Neuronal stem cell (in vitro differentiated cells): ENCODE data around the gene PGD.

ENCODE experiments used
- DNase-seq: peaks from one replicate; pipeline ENCODE4 v3.0.0-alpha.2; 2013; ENCODE audit warnings: low spot score
- H2AFZ ChIP-seq: one replicate; pipeline ENCODE4 v1.6.1; 2013; ENCODE audit warnings: mild to moderate bottlenecking, low read length, inconsistent platforms
- H2AK5ac ChIP-seq: 2 replicates; pipeline ENCODE4 v1.6.1; 2013; ENCODE audit warnings: low read depth, mild to moderate bottlenecking, inconsistent platforms, low read length, moderate library complexity, mixed read lengths
- H2BK120ac ChIP-seq: 2 replicates; pipeline ENCODE4 v1.6.1; 2013; ENCODE audit warnings: low read depth, mild to moderate bottlenecking, inconsistent platforms, low read length, moderate library complexity, mixed read lengths
- H2BK12ac ChIP-seq: one replicate; pipeline ENCODE4 v1.6.1; 2013; ENCODE audit warnings: low read length, inconsistent platforms
- H2BK15ac ChIP-seq: 2 replicates; pipeline ENCODE4 v1.6.1; 2013; ENCODE audit warnings: mild to moderate bottlenecking, low read length, inconsistent platforms, mixed read lengths
- H2BK5ac ChIP-seq: one replicate; pipeline ENCODE4 v1.6.1; 2013; ENCODE audit warnings: inconsistent platforms, mild to moderate bottlenecking, low read length, moderate library complexity
- H3K14ac ChIP-seq: one replicate; pipeline ENCODE4 v1.6.1; 2013; ENCODE audit warnings: low read length, inconsistent platforms
- H3K18ac ChIP-seq: 2 replicates; pipeline ENCODE4 v1.6.1; 2013; ENCODE audit warnings: low read length, inconsistent platforms
- H3K23ac ChIP-seq: 2 replicates; pipeline ENCODE4 v1.6.1; 2013; ENCODE audit warnings: low read depth, mild to moderate bottlenecking, mixed read lengths, low read length, inconsistent platforms; ENCODE audit not compliant: poor library complexity
- H3K27ac ChIP-seq: replicated peaks from 3 replicates; pipeline ENCODE4 v1.5.1; 2013; ENCODE audit warnings: low read length, inconsistent platforms
- H3K27me3 ChIP-seq, 3 experiments: 2 replicates each; pipeline ENCODE4 v1.6.1; 2013; ENCODE audit warnings: low read length in 3 of 3, mild to moderate bottlenecking in 2 of 3, inconsistent platforms in 1 of 3, low read depth in 1 of 3, mixed read lengths in 1 of 3, moderate library complexity in 1 of 3; ENCODE audit not compliant: control insufficient read depth in 3 of 3, insufficient read depth in 3 of 3
- H3K36me3 ChIP-seq, 2 donors: replicated peaks in 1 of 2; 2 replicates each; pipeline ENCODE4 v1.6.1; 2013; ENCODE audit warnings: low read length in 2 of 2; ENCODE audit not compliant: control insufficient read depth in 2 of 2, insufficient read depth in 2 of 2
- H3K4ac ChIP-seq: 2 replicates; pipeline ENCODE4 v1.6.1; 2013; ENCODE audit warnings: inconsistent platforms, mild to moderate bottlenecking, low read length, moderate library complexity
- H3K4me1 ChIP-seq, 2 donors: 1 replicate in 1 of 2; 2 replicates in 1 of 2; pipeline ENCODE4 v1.6.1; 2013; ENCODE audit warnings: low read length in 2 of 2, low read depth in 1 of 2; ENCODE audit not compliant: control insufficient read depth in 2 of 2, insufficient read depth in 1 of 2
- H3K4me2 ChIP-seq: one replicate; pipeline ENCODE4 v1.6.1; 2013; ENCODE audit warnings: mild to moderate bottlenecking, low read length, inconsistent platforms; ENCODE audit not compliant: insufficient read depth, poor library complexity, severe bottlenecking
- H3K4me3 ChIP-seq, 2 donors: 2 replicates each; pipeline ENCODE4 v1.5.1; 2013; ENCODE audit warnings: low read length in 2 of 2, mild to moderate bottlenecking in 2 of 2, inconsistent platforms in 1 of 2, moderate library complexity in 1 of 2
- H3K79me1 ChIP-seq: one replicate; pipeline ENCODE4 v1.6.1; 2013; ENCODE audit warnings: low read depth, mild to moderate bottlenecking, inconsistent platforms, low read length, moderate library complexity
- H3K9ac ChIP-seq: one replicate; pipeline ENCODE4 v1.6.1; 2013; ENCODE audit warnings: mild to moderate bottlenecking, low read depth, low read length, inconsistent platforms; ENCODE audit not compliant: poor library complexity
- H3K9me3 ChIP-seq, 2 donors: replicated peaks in 1 of 2; 2 replicates each; pipeline versions ENCODE3 to v1.6.1; 2013; ENCODE audit warnings: low read length in 2 of 2, mild to moderate bottlenecking in 2 of 2, inconsistent platforms in 1 of 2, low read depth in 1 of 2, mixed read lengths in 1 of 2, moderate library complexity in 1 of 2; ENCODE audit not compliant: control insufficient read depth in 2 of 2, insufficient read depth in 1 of 2
- H4K8ac ChIP-seq: one replicate; pipeline ENCODE4 v1.6.1; 2013; ENCODE audit warnings: low read depth, mild to moderate bottlenecking, inconsistent platforms, low read length, moderate library complexity
- H4K91ac ChIP-seq: one replicate; pipeline ENCODE4 v1.6.1; 2013; ENCODE audit warnings: low read length, low read depth, mild to moderate bottlenecking, inconsistent platforms; ENCODE audit not compliant: poor library complexity
- WGBS, 2 donors: extraction: QIAGEN DNeasy Blood & Tissue Kit; methylation state at CpG; one replicate each; pipeline ENCODE4 v1.1.7; 2013; ENCODE audit warnings: missing lambda C conversion rate in 2 of 2, mixed read lengths in 1 of 2; ENCODE audit not compliant: insufficient read length in 2 of 2, insufficient replicate concordance in 1 of 2; ENCODE audit errors: extremely low coverage in 2 of 2; 5-methylcytosine and 5-hydroxymethylcytosine counted together

Gene PGD

DNA sequence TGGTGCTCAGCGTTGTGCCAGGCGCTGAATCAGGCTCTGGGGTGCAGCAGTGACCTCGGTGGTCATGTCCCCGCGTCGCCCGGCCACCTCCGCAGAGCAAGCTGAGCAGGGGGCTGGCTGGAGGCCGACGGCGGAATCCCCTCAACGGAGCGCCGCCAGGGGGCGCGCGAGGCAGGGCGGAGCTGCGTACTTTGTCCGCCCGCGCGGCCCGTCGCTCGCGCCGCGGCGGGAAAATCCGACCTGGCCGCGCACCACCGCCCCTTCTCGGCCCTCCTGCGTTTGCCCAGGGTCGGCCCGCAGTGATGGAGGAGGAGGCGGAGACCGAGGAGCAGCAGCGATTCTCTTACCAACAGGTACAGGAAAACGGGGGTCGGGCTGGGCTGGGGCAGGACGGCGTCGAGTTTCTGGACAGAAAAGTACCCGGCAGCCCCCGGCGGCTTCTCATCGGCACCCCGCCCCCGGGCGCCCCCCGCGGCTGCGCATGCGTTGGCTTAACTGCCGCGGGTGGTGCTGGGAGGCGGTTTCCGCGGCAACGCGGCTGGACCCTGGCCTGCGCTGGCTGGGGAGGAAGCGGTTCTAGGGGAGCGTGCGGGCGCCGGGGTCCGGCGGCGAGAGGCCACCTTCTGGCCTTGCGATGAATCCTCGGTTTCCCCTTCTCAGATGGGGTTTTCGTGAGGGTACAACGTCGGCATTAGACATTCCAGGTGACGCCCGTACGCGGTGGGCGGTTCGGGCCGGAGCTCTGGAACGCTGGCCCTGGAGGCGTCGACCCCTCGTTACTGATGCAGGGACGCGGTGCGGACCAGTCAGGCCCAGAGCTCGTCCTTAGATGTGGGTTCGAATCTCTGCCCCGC, 31.6 kb downstream of the PGD start, which contains the start of gene CENPS:
CENPS (plus strand) TSS at position 218 of the 854 bp plus-strand sequence; CDS start at position 303, 85 bp downstream.
- Histone ChIP-seq H2BK12ac (no peak within 1 kb of the TSS), H3K9ac (peak within 1 kb of the TSS; percentile 97), H3K27me3 (no peaks in the 10 kb centered on the region), H3K9me3 (no peaks in the 10 kb centered on the region), H3K36me3 (peaks cover 3 to 25% of the 10 kb centered on the region in 2 donors), H4K8ac (peak within 1 kb of the TSS; percentile 88), H2BK5ac (peak within 1 kb of the TSS; percentile 32), H2AK5ac (peak within 1 kb of the TSS; percentile 43), H3K4me1 (peaks cover 8 to 10% of the 10 kb centered on the region in 2 donors), H4K91ac (no peak within 1 kb of the TSS), H3K4me3 (peak within 1 kb of the TSS; percentile 82 to 93), H2BK15ac (peak within 1 kb of the TSS; percentile 61), H3K27ac (peak within 1 kb of the TSS; percentile 94), H2AFZ (peak within 1 kb of the TSS; percentile 97), H3K14ac (no peak within 1 kb of the TSS), H3K4me2 (peak within 1 kb of the TSS; percentile 88), H2BK120ac (no peak within 1 kb of the TSS), H3K79me1 (peaks cover 11% of the 10 kb centered on the region), H3K18ac (peak within 1 kb of the TSS; percentile 98), H3K4ac (peak within 1 kb of the TSS; percentile 2), H3K23ac (peak within 1 kb of the TSS; percentile 50)
- WGBS, 2 donors: no CpG with 5 or more reads among the region's 95 CpGs
- peak; percentile 94 for DNase-seq

DNA sequence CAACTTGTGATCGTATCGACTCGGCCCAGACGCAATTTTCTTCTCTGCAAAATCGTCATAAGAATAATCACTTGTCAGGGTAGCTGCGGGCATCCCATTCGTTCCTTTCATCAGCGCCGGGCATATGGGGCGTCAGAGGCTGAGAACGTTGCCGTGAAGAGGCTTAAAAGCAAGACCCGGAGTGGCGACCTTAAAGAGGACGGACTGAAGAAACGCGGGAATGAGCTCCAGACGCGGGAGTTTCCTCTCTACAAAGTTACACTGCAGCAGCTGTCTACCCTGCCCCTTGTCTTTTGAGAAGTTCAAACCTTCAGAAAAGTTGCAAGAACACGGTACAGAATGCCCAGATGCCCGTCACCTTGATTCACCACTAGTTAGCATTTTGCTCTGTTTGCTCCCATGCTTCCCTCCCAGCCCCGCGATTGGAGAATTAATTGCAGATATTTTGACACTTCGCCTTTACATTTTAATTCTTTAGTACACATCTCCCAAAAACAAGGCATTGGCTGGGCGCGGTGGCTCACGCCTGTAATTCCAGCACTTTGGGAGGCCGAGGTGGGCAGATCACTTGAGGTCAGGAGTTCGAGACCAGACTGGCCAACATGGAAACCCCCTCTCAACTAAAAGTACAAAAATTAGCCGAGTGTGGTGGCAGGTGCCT, 32.3 kb downstream of the PGD start:
- H3K36me3 ChIP-seq: peaks cover 3 to 26% of the 10 kb centered on the region in 2 donors
- no peak overlapping the region for H3K14ac ChIP-seq
- H2BK5ac ChIP-seq: no peak overlapping the region
- H3K9ac ChIP-seq: peak overlapping the region; percentile 97
- H3K4me3 ChIP-seq: peak overlapping the region; percentile 82 to 93
- peak overlapping the region; percentile 96 for H3K18ac ChIP-seq
- H3K4me2 ChIP-seq: peak overlapping the region; percentile 88
- peak overlapping the region; percentile 50 for H3K23ac ChIP-seq
- H2BK120ac ChIP-seq: no peak overlapping the region
- H3K4ac ChIP-seq: no peak overlapping the region
- peak overlapping the region; percentile 97 for H2AFZ ChIP-seq
- H4K91ac ChIP-seq: no peak overlapping the region
- no peak overlapping the region for H4K8ac ChIP-seq
- no peak overlapping the region for H3K27ac ChIP-seq
- no peak overlapping the region for H2BK12ac ChIP-seq
- no peaks in the 10 kb centered on the region for H3K27me3 ChIP-seq
- peaks cover 11% of the 10 kb centered on the region for H3K79me1 ChIP-seq
- H3K9me3 ChIP-seq: no peaks in the 10 kb centered on the region
- no CpG with 5 or more reads among the region's 30 CpGs for WGBS, 2 donors
- peaks cover 8 to 10% of the 10 kb centered on the region in 2 donors for H3K4me1 ChIP-seq
- peak overlapping the region; percentile 43 for H2AK5ac ChIP-seq
- peak overlapping the region; percentile 61 for H2BK15ac ChIP-seq
- no peak for DNase-seq

DNA sequence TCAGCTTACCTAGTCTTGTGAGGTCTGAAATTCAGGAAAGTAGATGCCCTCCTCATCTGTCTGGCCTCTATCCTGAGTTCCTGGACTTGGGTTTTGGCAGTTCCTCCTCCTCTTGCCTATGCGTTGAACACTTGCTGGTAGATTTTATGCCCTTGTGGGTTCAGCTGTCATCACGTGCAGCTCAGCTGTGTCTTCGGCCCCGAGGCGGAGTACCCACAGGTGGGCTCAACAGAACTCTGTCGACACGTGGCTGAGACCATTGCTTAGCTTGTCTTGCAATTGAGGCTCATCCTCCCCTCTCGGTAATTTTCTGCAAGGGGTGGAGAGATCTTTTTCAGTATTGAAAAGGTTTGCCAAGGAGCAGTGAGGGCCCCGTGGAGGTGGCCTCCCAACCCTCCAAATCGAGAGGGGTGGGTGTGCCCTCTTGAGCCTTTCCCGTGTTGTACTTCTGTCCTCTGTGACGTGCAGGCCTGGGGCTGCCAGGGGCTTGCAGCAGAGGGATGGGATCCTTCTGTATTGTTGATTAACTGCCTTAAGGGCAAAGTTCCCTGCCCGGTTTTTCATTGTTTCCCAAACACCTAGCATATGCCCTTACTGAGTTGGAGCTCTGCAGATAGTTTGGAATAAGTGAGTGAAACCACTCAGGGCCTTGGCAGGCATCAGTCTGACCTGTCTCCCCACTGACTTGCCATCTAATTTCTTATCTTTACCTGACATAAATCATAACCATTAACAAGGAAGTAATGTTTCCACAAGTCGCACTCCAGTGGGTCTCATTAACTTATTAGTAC, 34.2 kb downstream of the PGD start:
- DNase-seq: no peak
- Histone ChIP-seq H3K18ac (no peak overlapping the region), H3K4ac (no peak overlapping the region), H3K4me1 (peaks cover 8 to 10% of the 10 kb centered on the region in 2 donors), H2AFZ (no peak overlapping the region), H3K23ac (no peak overlapping the region), H3K27me3 (no peaks in the 10 kb centered on the region), H3K4me3 (peak overlapping the region in 1 of 2 donors; percentile 16), H2AK5ac (no peak overlapping the region), H4K8ac (no peak overlapping the region), H3K79me1 (peaks cover 11% of the 10 kb centered on the region), H3K36me3 (peaks cover 3 to 26% of the 10 kb centered on the region in 2 donors), H3K9me3 (no peaks in the 10 kb centered on the region), H2BK15ac (no peak overlapping the region), H2BK5ac (no peak overlapping the region), H2BK120ac (no peak overlapping the region), H3K9ac (no peak overlapping the region), H4K91ac (no peak overlapping the region), H3K27ac (no peak overlapping the region), H3K14ac (no peak overlapping the region), H3K4me2 (no peak overlapping the region), H2BK12ac (no peak overlapping the region)
- WGBS, 2 donors: no CpG with 5 or more reads among the region's 14 CpGs
